Adrenal gland (tissue), 5 donors: ENCODE results near the gene B4GALT7.

Source experiments
- CTCF ChIP-seq, 6 experiments: fragments of 450-650 bp in 4 of 6; fragments of 200-600 bp in 2 of 6; sonication (generic) in 1 of 6; IDR thresholded peaks; 1 replicate in 5 of 6; 2 replicates in 1 of 6; pipeline versions ENCODE4 v1.5.1 to v1.8.0; 2016 to 2021; ENCODE audit warnings: antibody characterized with exemption in 6 of 6, mild to moderate bottlenecking in 2 of 6, moderate library complexity in 1 of 6
- POLR2A ChIP-seq, 2 donors: fragments of 450-650 bp; IDR thresholded peaks; one replicate each; pipeline ENCODE4 v1.6.1; 2017; ENCODE audit warnings: antibody characterized with exemption in 2 of 2, mild to moderate bottlenecking in 2 of 2, moderate library complexity in 1 of 2
- donor health status: DM: no; HTN: no; CAD: no.

GRCh38 chr5:177592010-177592834, 7.7 kb upstream of the B4GALT7 start, which contains the start of gene TMED9:
- TF ChIP-seq POLR2A (IDR thresholded peaks at IDR 0.05), result peak; percentile 85 to 86
- peak in 3 of 6 experiments; percentile 16 to 40 (median 25) for TF ChIP-seq CTCF (IDR thresholded peaks at IDR 0.05)
